Ishikawa (cell line): ENCODE data around the gene CYSTM1.

ENCODE experiments used
- CEBPB ChIP-seq: IDR thresholded peaks from 2 replicates; pipeline ENCODE4 v1.6.1; 2012
- CREB1 ChIP-seq: IDR thresholded peaks from 2 replicates; pipeline ENCODE4 v1.6.1; 2012; ENCODE audit warnings: low read depth
- EGR1 ChIP-seq: IDR thresholded peaks from 2 replicates; pipeline ENCODE4 v1.6.1; 2012
- EP300 ChIP-seq: IDR thresholded peaks from 2 replicates; pipeline ENCODE4 v1.6.1; 2012; ENCODE audit warnings: borderline replicate concordance
- FOXM1 ChIP-seq: IDR thresholded peaks from 2 replicates; pipeline ENCODE4 v1.6.1; 2012; ENCODE audit warnings: low read depth, borderline replicate concordance
- NFIC ChIP-seq: IDR thresholded peaks from 2 replicates; pipeline ENCODE4 v1.6.1; 2012
- RAD21 ChIP-seq: IDR thresholded peaks from 2 replicates; pipeline ENCODE4 v1.6.1; 2012; ENCODE audit warnings: low read depth
- TAF1 ChIP-seq: IDR thresholded peaks from 2 replicates; pipeline ENCODE4 v1.6.1; 2012; ENCODE audit warnings: low read depth, mild to moderate bottlenecking
- TCF12 ChIP-seq: IDR thresholded peaks from 2 replicates; pipeline ENCODE4 v1.6.1; 2012; ENCODE audit warnings: low read depth
- TEAD4 ChIP-seq: IDR thresholded peaks from 2 replicates; pipeline ENCODE4 v1.6.1; 2012
- YY1 ChIP-seq: IDR thresholded peaks from 2 replicates; pipeline ENCODE4 v1.6.1; 2012; ENCODE audit warnings: low read depth
- ZBTB7A ChIP-seq: IDR thresholded peaks from 2 replicates; pipeline ENCODE4 v1.6.1; 2012; ENCODE audit warnings: low read depth
- TF ChIP-seq, protein P1 (sequence below): IDR thresholded peaks from 2 replicates; pipeline ENCODE4 v1.6.1; 2012
- TF ChIP-seq, protein P2 (sequence below): IDR thresholded peaks from 2 replicates; pipeline ENCODE4 v1.6.1; 2012; ENCODE audit warnings: low read depth, mild to moderate bottlenecking
- TF ChIP-seq, protein P3 (sequence below): IDR thresholded peaks from 2 replicates; pipeline ENCODE4 v1.6.1; 2012

CYSTM1 gene

DNA sequence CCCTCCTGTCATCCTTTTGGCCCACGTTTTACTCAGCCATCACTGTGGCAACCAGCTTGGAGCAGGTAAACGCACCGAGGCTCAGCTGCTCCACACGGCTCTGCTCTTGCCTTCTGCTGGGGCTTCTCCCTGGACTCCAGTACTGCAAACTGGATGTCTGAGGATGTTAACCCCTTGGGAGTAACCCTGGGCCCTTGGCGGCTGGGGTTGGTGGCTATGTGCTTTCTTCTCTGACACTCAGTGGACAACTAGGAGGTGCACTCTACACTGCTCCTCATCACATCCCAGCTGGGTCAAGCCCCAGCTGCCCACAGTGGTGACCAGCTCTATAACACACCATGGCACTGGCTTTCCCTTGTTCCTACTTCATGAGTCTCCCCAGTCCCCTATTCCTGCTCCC, 12.2 kb upstream of the CYSTM1 start:
- TF ChIP-seq TCF12 (no peak), FOXM1 (no peak), EP300 (no peak), YY1 (no peak), CREB1 (no peak), CEBPB (no peak), NFIC (no peak), ZBTB7A (no peak)

DNA sequence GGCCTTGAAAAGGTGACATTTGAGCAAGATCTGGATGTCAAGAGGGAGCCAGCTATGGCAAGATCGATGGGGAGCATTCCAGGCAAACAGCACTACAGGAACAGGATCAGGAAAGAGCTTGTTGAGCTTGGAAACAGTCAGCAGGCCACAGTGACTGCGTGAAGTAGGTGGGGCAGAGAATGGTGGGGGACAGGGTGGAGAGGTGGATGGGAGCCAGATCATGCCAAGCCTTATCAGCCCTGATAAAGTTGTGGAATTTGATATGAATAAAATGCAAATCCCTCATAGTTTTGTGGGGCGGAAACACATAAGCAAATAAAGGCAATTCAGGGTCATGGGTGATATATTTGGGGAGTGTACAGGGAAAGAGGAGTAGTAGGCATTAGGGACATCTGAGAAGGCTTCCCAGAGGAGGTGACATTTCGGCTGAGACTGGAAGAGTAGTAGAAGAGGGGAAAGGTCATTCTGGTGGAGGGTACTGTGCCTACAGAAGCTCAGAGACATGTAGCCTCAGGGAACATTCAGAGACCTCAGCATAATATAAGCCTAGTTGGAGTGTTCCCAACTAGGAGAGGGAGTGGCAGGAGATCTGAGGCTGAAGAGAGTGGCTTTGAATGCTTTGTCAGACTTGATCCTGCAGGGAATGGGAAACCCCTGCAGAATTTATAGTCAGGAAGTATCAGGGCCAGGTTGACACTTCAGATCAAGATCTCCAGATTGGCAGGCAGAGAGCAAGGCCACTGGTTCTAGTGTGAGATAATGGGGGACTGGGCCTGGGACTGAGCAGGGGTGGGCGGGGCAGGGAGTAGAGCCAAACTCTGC, 9.7 kb upstream of the CYSTM1 start:
- no peak for TF ChIP-seq CEBPB
- TF ChIP-seq YY1: no peak
- TF ChIP-seq RAD21: no peak
- no peak for TF ChIP-seq TEAD4
- TF ChIP-seq, protein P1, sequence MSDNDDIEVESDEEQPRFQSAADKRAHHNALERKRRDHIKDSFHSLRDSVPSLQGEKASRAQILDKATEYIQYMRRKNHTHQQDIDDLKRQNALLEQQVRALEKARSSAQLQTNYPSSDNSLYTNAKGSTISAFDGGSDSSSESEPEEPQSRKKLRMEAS: no peak
- no peak for TF ChIP-seq EGR1
- TF ChIP-seq, protein P2, sequence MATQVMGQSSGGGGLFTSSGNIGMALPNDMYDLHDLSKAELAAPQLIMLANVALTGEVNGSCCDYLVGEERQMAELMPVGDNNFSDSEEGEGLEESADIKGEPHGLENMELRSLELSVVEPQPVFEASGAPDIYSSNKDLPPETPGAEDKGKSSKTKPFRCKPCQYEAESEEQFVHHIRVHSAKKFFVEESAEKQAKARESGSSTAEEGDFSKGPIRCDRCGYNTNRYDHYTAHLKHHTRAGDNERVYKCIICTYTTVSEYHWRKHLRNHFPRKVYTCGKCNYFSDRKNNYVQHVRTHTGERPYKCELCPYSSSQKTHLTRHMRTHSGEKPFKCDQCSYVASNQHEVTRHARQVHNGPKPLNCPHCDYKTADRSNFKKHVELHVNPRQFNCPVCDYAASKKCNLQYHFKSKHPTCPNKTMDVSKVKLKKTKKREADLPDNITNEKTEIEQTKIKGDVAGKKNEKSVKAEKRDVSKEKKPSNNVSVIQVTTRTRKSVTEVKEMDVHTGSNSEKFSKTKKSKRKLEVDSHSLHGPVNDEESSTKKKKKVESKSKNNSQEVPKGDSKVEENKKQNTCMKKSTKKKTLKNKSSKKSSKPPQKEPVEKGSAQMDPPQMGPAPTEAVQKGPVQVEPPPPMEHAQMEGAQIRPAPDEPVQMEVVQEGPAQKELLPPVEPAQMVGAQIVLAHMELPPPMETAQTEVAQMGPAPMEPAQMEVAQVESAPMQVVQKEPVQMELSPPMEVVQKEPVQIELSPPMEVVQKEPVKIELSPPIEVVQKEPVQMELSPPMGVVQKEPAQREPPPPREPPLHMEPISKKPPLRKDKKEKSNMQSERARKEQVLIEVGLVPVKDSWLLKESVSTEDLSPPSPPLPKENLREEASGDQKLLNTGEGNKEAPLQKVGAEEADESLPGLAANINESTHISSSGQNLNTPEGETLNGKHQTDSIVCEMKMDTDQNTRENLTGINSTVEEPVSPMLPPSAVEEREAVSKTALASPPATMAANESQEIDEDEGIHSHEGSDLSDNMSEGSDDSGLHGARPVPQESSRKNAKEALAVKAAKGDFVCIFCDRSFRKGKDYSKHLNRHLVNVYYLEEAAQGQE: no peak
- no peak for TF ChIP-seq EP300
- TF ChIP-seq CREB1: no peak

DNA sequence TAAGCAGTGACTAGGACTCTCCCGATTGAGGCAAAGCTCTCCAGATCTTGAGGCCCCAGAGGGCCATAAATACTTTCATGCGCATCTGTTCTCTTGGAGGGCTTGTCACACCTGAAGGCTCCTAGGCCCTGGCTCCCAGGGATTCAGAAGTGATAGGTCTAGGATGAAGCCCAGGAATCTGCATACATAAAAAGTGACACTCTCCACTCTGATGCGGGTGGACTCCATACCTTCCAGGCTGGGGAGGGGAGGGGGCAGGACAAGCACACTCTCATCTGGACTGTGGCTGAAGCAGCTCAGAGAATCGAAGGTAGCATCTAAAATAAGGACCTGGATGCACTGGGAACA, 9.1 kb upstream of the CYSTM1 start:
- no peak for TF ChIP-seq TEAD4

DNA sequence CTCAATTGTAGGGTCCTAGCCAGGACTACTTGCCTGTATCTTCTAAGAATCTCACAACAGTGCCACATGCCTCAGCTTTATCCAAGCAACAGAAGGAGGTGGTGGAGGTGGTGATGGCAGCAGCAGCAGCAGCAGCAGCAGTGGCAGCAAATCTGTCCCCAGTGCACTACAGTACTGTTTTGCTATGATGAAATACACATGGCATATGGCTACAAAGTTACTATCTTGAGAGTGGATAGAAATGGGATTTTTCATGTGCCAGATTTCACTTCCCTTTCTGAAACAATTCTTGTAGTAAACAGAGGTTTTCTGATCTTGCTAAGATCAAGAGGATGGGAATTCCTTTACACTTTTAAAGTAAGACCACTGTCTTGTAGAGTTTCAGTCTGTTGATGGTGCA, 8.1 kb upstream of the CYSTM1 start:
- TF ChIP-seq ZBTB7A (no peak), NFIC (no peak), YY1 (no peak), CEBPB (no peak), RAD21 (no peak), TEAD4 (no peak), TCF12 (no peak), EGR1 (no peak), FOXM1 (no peak)
- TF ChIP-seq, protein P3, sequence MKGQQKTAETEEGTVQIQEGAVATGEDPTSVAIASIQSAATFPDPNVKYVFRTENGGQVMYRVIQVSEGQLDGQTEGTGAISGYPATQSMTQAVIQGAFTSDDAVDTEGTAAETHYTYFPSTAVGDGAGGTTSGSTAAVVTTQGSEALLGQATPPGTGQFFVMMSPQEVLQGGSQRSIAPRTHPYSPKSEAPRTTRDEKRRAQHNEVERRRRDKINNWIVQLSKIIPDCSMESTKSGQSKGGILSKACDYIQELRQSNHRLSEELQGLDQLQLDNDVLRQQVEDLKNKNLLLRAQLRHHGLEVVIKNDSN: no peak
- TF ChIP-seq, protein P2: no peak

DNA sequence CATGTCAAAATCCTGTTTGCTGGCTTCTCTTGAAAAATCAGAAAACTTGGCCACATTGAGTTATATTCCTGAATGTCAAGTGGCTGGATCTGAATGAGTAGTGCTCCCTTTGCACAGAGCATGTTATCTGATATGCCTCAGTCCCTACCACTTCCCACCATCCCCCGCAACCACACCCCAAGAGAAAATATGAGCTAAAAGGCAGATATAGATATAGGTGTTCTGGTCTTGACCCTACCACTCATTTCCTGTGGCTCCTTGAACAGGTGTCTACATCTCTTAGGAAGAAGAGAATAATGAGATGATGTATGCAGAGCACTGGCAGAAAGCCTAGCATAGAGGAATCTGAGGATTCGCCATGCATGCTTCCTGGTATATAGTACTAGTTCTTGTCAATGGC, 6.6 kb upstream of the CYSTM1 start:
- no peak for TF ChIP-seq YY1
- no peak for TF ChIP-seq FOXM1
- TF ChIP-seq EP300: no peak
- no peak for TF ChIP-seq RAD21
- no peak for TF ChIP-seq CREB1
- TF ChIP-seq, protein P3: no peak
- TF ChIP-seq TEAD4: no peak
- TF ChIP-seq EGR1: no peak
- TF ChIP-seq, protein P2: no peak
- no peak for TF ChIP-seq CEBPB
- TF ChIP-seq NFIC: no peak
- TF ChIP-seq ZBTB7A: no peak
- TF ChIP-seq, protein P1: no peak
- no peak for TF ChIP-seq TCF12
- TF ChIP-seq TAF1: no peak
